Activated CD8-positive, alpha-beta memory T cell treated with anti-CD3 and anti-CD28 coated beads for 36 hours (primary cell): Measurements from ENCODE around the gene CACNA2D4. TPM values are rescaled to one million over a fixed set of nuclear protein-coding genes. Genes with fewer than 3 reads are reported as not detected.

Experiments used
- CTCF ChIA-PET: fragments of 350-600 bp; sonication (Branson Sonifier 250); formaldehyde crosslinking; loops from one replicate; lab custom pipeline; 2021; ENCODE audit warnings: antibody characterized with exemption; lab: Charles Lee
- POLR2A ChIA-PET: fragments of 350-600 bp; sonication (Branson Sonifier 250); formaldehyde crosslinking; loops from one replicate; lab custom pipeline; 2021; ENCODE audit warnings: antibody characterized with exemption; lab: Charles Lee
- total RNA-seq, 2 experiments: library from RNA; stranded (reverse); gene quantifications; one replicate each; pipeline ENCODE4 v1.2.3, GENCODE V29; 2021

CACNA2D4 gene
- total RNA-seq, 2 experiments from 2014 or later, result 4.1 to 6.2 TPM

DNA sequence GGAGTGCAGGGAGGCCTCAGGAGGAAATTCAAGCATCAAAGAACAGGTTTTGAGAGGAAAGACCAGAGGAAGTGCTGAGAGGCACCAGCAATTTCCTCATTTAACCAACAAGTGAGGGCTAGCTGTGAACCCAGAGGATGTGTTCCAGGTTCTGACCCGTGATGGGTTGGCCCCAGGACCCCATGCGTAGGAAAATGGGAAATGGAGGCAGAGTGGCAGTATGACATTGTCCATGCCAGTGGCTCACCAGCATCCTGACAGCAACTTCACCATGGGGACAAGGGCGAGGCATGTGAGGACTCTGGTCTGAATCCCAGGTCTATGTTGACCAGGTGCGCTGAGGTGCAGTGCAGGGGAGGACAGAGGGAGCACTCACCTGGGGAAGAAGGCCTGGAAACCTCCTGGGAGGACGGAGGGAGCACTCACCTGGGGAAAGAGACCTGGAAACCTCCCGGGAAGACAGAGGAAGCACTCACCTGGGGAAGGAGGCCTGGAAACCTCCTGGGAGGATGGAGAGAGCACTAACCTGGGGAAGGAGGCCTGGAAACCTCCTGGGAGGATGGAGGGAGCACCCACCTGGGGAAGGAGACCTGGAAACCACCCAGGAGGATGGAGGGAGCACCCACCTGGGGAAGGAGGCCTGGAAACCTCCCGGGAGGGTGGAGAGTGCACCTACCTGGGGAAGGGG lies 6.7 kb upstream of the CACNA2D4 start:
- CTCF ChIA-PET, result no interaction called here
- POLR2A ChIA-PET, result no interaction called here

DNA sequence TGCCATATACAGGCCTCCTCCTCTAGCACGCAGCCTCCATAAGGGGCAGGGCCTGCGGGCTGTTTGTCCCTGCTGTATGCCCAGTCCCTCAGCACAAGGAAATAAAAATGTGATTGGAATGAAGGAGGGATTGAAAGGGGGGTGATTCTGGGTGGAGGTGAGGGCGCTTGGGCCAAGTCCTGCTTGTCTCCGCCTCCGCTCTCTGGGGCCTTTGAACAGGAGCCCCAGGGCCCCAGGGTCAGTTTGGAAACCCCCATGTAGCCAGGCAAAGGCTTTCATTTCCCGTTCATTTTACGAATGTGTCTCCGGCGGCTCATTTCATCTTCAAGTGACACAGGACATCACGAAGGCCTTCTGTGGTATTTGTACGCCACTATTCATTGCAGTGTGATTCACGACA lies 4.5 kb upstream of the CACNA2D4 start:
- POLR2A ChIA-PET, result no interaction called here

DNA sequence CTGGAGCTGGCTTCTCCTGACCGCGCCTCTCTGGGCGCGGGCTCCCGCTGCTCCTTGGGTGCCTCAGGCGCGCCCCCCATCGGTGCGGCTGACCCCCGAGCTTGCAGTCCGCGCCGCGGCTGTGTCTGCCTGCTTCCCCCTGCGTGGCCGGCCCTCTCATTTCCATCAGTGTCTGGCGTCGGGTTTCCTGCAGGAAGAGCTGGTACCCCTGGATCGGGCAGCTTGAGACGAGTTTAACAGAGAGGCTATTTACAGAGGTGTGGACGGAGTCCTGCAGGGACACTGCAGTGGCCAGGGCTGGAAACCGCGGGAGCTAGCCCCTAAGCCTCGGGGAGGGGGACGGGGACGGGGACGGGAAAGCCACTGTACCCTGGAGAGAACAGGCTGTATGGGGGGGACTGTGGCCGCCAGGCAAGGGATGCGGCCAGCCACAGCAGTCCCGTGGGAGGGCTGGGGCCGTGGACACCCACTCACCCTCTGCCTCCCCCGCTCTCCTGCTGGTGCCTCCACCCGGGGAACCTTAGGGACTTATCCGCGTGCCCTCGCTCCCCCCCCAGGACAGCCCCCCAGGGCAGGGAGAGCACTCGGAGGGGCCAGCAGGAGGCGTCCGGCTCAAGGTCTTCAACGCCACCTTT lies 3.7 kb upstream of the CACNA2D4 start:
- ChIA-PET CTCF (no interaction called here), POLR2A (no interaction called here)

More for the DNA sequence above, 4.5 kb upstream of the CACNA2D4 start:
- CTCF ChIA-PET, result no interaction called here

DNA sequence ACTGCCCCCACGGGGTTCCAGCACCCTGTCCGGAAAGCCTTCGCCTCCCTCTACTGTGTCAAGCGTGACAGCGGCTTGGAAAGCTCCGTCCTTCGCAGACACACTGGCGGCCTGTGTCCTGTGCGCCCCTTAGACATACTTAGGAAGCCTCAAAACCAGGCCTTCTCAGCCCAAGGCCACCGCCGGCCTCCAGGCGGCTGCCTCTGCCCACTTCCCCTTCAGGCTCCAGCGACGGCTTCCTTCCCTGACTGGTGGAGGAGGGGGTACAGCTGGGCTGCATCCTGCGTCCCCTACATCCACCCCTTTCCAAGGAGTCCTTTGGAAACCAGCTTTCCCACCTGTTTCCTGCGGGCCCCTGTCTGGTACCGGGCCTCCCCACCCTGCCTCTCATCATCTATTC lies 2.5 kb upstream of the CACNA2D4 start:
- ChIA-PET POLR2A (no interaction called here), CTCF (interaction anchor here (1.6 kb wide), 1 partner anchor 19 kb away, joined by 4 read pairs; no protein-coding TSS in a partner anchor)

DNA sequence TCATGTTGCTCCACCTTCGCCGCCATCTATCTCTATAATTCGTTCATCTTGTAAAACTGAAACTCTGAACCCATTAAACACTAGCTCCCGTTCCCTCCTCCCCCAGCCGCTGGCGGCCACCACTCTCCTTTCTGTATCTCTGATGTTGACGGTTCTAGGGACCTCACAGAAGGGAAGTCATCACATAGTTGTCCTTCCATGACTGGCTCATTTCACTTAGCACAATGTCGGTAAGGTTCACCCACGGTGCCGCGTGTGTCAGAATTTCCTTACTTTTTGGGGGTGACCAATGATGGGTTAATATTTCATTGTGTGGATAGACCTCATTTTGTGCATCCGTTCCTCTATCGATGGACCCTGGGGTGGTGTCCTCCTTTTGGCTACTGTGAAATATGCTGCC lies 2.0 kb upstream of the CACNA2D4 start:
- ChIA-PET CTCF (interaction anchor here (1.6 kb wide), 1 partner anchor 19 kb away, joined by 4 read pairs; no protein-coding TSS in a partner anchor), POLR2A (no interaction called here)

DNA sequence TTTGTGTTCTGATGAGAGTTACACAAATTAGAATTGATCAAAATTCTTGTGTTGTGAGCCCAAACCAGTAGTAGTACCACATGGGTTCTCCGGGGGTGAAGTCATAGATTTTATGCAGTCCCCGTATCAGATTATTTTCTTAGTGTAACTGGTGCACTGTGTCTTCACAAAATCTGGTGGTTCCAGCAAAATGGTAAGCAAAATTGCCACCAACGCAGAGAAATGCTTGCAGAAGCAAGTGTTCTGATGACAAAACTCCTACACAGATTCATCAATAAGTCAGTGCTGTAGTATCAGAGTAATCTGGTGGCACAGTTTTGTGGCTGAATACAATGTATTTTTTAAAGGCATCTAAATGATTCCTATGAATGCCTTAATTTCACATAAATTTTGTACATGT lies 1.3 kb upstream of the CACNA2D4 start:
- ChIA-PET CTCF (no interaction called here), POLR2A (no interaction called here)

DNA sequence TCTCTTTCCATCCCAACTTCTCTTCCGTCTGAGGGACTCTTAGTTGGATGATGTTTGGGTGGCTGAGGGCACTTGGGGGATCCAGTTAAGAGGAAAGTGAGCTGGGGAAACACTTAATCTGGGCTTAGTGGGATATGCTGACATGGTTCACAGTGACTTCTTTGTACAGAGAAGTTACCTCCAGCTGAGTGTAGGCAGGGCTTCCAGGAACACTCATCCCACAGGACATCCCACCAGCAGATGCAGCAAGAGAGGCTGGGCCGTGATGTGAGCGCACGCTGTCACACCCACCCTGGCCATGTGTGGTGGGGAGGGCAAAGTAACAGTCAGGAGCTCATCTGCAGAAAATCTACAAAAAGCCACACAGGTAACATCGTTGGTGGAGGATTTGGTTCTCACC lies 832 bp upstream of the CACNA2D4 start:
- ChIA-PET CTCF (no interaction called here), POLR2A (no interaction called here)

DNA sequence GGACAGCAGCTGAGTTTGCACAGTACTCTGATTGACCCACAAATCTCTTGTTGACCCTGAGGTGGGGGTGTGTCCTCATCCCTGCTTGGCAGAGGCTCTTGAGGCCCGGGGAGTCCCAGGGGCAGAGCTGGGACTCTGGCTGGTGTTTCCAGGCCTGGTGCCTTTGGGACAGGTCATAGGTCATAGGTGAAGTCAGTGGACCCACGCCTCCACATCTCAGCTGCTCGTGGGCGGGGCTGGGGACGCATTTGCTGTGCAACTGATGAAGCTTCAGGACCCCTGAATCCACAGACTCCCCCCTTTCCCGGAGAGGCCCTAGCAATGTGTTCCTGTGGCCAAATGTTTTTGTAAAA lies 408 bp upstream of the CACNA2D4 start:
- ChIA-PET POLR2A (no interaction called here), CTCF (no interaction called here)

DNA sequence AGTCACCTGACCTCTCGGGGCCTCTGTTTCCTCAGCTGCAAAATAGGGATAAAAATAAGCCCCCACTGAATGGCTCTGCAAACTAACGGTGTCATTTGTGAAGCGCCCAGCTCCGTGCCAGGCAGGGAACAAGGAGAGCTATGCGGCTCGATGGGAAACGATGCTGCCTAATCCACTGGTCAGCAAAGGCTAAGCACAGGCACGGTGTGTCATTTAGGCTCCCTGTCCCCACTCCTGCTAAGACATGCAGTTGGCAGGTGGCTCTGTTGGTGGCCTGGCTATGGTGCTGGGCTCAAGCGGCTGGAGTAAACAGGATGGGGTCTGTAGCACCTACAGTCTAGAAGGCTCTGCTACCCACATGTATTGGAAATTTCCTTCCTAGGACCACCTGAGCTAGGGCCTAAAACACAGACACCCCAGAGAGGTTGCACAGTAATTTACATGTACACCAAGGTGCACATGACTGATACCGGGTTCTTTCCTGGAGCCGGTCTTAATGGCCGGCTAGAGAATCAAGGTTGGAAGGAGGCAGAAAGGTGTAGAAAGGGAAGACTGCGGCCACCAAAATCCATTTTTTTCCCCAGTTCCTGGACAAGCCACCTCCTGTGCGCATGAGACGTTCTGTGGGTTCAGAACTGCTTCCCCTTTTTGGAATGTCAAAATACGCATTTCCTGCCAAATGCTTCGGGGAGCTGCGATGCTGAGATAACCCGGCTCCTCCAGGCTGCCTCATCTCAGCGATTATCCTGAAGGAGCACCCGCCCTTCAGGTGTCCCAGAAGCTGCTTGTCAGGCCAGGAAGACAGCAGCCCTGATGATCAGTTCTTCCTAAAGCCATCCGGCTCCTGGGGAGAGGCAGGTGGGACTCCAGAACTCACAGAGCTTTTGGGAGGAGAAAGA lies 1.0 kb downstream of the CACNA2D4 start:
- ChIA-PET POLR2A (no interaction called here), CTCF (interaction anchor here (0.6 kb wide), 1 partner anchor 43 kb away, joined by 3 read pairs; no protein-coding TSS in a partner anchor)

DNA sequence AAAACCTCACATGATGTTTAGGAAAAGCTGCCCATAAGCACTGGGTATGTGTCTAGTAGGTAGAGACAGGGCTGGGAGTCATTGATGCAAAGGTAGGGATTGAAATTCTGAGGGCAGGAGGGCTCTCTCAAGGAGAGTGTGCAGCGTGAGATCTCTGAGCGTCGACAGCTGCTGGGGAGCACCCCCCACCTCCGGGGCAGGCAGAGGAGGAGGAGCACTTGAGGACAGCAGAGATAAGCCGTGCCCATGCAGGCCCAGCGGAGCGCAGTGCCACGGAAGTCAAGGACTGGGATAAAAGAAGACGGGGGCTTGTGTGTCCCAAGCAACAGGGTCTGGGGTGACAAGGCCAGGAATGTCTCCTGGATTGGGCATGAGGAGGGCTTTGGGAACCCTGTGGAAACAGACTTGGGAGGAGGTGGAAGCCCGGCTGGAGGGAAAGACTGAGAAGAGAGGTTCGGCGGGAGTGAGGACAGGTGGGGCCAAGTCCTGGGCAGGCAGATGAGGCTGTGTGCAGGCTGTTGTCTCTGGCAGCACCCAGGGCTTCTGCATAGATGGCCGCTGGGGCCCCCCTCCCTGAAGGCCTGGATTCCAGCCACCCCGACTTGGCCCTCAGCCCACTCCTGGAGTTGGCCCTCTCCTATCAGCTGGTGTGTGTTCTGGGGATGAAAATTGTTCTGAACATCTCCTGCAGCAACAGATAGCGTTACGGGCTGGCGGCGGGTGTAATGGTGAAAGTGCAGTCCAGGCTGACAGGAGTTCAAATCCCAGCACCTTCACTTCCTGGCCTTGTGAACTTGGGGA lies 1.9 kb downstream of the CACNA2D4 start:
- CTCF ChIA-PET, result no interaction called here
- POLR2A ChIA-PET, result no interaction called here

DNA sequence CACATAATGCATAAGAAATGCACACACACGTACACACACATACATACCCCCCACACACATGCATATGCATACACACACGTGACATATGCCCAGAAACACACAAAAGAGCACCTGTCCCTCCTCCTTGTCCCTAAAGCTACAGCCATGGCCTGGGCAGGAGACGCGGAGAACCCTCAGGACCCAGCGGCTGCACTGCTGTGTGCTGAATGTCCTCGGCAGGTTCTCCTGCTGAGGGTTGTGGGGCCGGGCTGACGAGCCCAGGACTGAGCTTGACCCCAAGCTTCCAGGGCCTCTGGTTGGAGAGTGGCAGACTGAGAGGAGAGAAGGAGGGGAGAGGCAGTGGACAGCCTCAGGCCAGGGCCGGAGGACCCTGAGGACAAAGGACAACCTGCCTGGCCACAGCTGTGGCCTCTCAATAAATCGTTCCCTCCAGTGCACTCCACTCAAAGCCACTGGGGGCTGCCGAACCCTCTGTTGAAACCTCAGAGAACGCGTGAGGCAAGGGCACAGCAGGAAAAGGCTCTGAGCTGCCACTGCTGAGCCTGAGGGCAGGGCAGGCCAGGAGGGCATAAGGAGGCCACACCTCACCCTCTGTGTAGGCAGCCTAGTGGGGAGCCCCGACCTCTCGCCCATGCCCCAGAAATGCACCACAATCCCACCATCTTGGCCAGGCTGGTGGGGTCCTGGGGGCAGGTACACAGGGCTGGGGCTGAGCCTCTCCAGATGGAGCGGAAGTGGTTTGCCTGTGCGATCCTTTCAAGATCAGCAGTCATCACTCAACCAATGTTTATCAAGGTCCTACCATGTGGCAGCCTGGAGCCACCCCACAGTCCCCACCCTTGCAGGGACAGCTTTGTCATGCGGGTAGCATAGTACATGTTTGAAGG lies 3.1 kb downstream of the CACNA2D4 start:
- ChIA-PET CTCF (interaction anchor here (0.7 kb wide), 1 partner anchor 25 kb away, joined by 3 read pairs; no protein-coding TSS in a partner anchor), POLR2A (no interaction called here)

DNA sequence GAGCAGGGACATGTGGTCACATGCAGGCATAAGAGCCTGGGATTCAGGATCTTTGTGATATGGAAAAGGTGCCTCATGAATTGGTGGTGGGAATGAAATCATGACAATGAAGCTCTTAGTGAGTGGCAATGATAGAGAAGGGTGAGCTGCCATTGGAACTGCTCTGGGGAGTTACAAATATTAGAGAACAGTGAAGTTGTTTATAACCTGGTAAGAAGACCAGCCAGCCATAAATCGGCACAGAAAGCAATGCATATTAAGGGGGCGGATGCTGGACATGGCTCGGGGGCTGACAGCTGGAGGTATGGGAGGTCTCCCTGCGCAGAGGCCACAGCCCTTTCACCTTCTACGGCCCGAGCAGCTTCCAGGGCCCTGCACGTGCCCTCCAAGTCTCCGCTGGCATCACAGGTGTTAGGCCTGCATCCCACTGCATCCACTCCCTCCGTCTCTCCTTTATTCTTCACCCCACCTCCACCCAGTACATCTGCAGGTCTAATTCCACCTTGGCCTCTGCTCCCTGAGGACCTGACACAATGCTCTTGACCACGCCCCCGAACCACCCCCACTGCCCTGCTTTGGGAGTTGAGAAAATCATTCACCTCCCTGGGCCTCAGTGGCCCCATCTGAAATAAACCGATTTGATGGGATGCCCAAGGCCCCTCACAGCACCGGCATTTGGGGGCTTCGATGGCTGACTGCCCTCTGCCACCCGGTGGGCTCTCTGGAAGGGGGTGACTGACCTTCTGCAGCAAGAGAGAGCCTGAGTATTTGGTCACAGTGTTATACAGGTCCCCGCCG lies 4.1 kb downstream of the CACNA2D4 start:
- POLR2A ChIA-PET, result no interaction called here
- CTCF ChIA-PET, result no interaction called here

DNA sequence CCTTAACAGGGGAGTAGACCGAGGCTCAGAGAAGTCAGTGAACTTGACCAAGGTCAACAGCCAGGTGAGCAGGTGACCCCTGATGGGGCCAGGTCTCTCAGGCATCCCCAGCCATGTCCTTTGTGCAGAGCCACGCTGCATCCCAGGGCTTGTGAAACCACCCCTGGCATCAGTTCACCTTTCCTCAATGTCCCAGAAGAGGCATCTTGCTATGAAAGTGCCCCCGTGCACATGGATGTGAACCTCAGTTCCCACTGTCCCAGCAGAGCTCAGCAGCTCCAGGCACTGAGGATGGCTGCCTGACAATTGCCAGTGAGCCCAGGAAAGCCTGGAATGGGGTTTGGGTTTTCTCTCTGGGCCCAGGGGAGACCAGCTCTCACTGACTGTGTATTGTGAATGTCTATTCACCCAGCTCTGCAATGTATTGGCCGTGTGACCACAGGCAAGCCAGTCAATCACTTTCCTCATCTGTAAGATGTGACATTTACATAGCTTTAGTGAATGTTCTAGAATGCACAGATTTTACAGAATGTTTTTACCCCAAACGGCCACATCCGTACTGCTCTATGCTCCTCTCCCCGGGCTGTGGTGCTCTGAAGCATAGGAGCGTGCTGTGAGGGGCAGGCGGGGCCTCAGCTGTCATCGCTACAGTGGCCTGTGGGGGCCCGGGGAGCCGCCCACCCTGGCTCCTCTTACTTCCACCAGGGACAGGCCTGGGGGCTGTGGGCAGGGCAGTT lies 4.9 kb downstream of the CACNA2D4 start:
- POLR2A ChIA-PET, result no interaction called here
- CTCF ChIA-PET, result no interaction called here

DNA sequence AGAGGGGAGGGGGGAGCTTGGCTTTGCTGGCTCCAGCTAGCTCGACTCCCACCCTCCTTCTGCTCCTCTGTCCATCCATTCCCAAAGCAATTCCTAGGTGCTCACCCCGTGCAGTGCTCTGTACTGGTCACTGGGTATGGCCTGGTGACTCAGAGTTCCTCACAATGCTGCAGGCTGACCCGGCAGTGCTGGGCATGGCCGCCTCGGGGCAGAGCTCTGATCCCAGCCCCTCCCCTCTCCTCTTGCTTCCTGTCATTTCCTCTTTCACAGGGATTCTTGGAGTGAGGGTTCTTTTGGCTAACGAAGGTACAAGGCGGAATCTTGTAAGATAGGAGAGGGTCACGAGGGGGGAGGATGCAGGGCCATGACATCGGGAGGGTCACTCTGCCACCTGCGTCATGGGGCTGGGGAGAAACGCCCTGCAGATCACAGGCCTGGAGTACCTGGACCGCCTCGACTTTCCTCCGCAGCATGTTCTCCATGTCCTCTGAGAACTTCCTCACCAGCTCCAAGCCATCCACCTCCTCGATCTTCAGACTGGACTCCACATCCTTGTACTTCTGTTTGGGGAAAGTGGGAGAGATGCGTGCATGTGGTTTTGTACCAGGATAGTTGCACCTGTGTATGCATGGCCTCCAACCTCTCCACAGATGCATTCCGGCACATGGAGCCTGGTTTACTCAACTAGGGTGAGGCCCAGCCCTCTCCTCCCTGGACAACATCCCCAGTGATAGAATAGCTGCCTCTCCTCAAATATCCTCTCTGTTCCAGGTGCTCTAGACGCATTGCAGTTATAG lies 5.7 kb downstream of the CACNA2D4 start:
- CTCF ChIA-PET, result no interaction called here
- POLR2A ChIA-PET, result no interaction called here

DNA sequence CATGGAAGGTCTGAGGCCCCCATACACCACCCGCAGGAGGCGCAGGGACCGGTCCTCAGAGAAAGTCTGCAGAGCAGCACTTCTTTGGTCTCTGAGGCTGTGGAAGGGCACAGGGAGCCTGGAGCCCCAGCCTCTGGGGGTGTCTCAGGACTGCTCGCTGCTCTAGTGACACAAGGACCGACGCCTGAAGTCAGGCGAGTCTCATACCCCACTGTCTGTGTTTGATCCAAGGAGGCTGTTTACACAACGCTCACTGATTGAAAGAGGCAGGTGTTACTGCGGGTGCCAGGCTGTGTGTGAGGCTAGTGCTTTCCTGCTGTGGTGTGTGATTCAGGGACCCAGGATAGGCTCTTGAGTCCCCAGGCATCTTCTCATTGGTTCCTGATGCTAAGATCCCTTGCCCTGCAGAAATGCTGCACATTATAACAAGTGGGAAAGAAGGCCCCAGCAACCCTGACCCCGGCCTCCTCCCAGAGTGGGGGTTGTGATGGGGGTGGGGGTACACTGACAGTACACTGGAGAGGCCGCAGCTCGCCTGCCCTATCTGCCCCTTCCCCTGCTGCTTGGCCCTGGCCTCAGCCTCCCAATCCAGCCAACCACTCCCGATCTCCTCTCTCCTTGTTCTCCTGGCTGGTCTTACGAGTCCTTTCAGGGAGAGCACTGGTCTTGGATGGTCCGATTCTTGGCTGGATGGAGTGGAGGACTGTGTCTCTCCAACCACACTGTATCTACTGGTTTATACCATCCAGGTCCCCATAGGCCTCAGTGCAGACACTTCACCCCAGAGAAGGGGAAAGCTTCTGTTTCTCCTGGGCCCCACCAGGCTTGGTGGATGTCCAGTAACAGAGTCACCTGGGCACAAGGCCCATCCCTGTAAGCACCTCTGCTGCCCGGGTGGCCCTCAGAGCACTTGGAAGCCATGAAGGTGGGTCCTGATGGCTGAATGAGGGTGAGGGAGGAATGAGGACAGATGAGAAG lies 6.6 kb downstream of the CACNA2D4 start:
- CTCF ChIA-PET, result no interaction called here
- POLR2A ChIA-PET, result no interaction called here
